Glomerular endothelial cell (primary cell): ENCODE measurements around the gene SYN1. TPM values are rescaled to one million over a fixed set of nuclear protein-coding genes. Genes with fewer than 3 reads are reported as not detected.

Experiments
- DNase-seq: peaks from one replicate; pipeline ENCODE4 v3.0.0-alpha.2; 2011; ENCODE audit warnings: low read depth, low spot score; ENCODE audit errors: extremely low read depth
- total RNA-seq: library from RNA; depleted of rRNA; stranded (reverse); fragments of >200 nt; gene quantifications from 2 replicates; pipeline ENCODE4 v1.2.3, GENCODE V29; 2015

The SYN1 gene
- total RNA-seq, 1 donor from 2014 or later: 0.88 TPM

DNA sequence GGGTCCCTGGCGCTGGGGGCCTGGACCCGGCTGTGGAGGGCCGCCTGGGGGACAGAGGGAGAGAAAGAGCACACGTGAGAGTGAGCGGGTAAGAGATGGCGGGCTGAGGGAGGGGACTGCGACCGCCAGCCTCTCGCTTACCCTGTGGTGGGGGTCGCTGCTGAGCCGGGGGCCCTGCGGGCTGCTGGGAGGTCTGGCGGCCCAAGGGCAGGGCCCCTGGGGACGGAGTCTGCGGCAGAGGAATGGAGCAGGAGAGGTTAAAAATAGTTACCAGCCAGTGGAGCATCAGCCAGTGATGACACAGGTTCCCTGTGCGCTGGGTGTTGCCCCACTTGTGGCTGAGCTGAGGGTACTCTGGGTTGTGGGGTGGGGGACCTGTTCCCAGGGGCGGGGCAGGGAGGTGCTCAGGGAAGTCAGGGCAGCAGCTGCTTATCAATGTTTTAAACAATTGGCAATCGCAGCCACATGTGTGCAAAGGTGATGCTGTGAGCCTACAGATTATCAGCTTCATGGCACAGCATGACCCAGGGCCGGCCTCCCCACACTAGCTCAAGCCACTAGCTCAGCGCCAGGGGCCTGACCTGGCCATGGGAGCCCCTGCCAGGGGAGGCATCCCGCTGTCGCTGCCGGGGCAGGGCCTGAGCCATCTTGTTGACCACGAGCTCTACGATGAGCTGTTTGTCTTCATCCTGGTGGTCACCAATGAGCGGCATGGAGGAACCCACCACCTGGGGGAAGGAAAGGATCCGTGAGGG lies 44.9 kb downstream of the SYN1 start:
- DNase-seq: no peak

DNA sequence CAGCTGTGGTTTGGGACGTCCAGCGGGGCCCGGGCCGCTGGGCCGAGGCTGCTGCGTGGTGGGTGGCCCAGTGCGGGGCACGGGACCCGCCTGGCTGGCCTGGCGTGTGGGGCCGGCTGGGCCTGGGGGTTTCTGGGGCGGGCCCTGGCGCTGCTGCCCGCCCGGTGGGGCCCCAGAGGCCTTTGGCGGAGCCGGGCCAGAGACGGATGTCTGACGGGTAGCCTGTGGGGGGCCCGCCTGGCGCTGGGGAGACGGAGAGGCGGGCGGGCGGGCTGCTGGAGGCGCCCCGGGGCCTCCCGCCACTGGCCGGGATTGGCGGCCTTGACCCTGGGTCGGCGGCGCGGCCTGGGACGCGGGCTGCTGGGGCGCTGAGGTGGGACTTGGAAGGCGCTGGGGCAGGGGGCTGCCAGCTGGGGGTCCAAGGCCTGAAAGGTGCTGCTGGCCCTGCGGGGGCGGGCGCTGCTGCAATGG lies 45.5 kb downstream of the SYN1 start:
- no peak for DNase-seq

DNA sequence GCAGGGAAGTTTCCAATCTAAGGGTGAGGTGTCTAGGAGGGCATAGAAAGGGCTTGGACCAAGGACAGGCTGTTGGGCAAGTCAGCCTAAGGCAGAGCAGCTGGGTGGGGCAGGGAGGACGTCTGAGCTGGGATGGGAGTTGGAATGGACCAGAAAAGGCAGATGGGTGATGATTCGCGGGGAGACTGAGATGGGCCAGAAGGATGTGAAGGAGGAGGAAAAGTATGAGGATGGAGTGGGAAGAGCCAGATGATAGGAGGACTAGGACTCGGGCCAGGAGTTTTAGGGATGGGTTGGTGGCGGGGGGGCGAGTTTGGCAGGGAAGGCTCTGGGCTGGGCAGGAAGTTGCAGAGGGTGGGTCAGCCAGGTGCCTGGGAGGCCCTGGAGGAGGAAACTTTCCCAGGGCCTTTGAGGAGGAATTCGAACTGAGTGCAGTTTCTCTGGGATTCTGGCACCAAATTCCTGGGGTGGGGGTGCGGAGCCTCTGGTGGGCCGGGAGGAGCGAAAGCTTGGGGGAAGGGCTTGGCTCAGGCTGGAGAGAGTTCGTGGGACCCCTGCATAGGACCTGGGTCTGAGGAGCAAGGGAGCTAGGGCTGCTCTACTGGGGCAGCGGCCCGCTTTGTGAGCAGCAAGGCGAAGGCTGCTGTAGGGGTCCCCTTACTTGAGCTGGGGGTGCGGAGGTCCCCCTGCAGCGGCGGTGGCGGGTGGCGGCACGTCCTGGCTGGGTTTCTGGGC lies 46.1 kb downstream of the SYN1 start:
- DNase-seq: no peak

DNA sequence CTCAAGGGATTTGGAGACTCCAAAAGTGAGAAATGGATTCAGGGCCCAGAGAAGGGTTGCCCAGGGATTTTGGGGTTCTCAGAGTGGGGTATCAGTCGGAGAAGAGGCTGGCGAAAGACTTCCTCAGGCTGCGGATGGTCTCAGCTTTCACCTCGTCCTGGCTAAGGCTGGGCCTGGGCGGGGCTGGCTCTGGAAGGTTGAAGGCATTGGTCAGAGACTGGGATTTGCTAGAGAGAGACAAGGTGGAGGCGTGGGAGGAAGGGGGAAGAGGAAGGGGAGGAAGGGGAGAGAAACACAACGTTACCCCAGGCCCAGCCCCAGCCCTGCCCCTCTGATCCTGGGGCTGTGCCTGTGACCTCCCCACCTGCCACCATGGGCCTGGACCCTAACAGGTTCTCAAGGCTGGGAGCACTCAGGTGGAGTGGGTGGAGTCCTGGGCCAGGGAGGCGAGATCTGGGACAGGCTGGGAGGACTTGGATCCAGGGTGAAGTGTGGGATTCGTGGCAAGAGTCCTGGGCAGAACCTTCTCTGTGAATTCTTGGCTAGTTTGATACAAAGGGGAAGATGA lies 46.8 kb downstream of the SYN1 start:
- no peak for DNase-seq

DNA sequence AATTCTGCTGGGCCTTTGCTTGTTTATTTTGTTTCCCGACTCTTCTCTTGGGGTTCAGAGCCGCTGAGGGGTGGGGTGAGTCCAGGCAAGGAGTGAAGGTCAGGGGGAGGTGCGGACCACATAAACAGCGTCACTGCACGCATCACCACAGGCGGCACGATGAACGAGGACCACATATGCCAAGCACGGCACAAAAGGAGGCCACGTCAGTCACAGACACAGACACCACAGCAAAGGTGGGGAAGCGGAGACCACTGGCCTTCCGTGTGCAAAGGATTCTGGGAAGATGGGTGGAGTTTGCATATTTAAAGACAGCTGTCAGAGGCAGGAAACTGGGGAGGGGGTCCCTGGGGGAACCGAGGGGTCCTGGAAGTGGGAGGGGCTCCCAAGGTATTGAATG lies 47.8 kb downstream of the SYN1 start:
- DNase-seq: no peak

DNA sequence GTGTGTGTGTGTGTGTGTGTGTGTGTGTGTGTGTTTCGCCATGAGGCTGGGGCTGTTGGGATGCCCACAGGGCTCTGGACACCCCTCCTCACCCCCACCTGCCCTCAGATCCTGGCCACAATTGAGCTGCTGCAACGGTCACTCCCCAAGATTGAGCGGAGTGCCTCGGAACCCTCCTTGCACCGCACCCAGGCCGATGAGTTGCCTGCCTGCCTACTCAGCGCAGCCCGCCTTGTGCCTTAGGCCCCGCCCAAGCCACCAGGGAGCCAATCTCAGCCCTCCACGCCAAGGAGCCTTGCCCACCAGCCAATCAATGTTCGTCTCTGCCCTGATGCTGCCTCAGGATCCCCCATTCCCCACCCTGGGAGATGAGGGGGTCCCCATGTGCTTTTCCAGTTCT lies 48.4 kb downstream of the SYN1 start:
- DNase-seq: no peak

DNA sequence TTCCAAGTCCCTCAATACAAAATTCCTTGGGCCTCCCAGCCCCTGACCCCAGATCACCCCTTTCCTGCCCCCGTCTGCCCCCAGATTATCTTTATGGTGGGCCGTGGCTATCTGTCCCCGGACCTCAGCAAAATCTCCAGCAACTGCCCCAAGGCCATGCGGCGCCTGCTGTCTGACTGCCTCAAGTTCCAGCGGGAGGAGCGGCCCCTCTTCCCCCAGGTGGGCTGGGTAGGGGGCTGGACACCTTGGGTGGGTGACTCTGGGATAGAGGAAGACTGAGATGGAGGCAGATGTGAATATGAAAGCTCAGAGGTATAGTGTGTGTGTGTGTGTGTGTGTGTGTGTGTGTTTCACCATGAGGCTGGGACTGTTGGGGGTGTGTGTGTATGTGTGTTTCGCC lies 48.9 kb downstream of the SYN1 start:
- DNase-seq: no peak

DNA sequence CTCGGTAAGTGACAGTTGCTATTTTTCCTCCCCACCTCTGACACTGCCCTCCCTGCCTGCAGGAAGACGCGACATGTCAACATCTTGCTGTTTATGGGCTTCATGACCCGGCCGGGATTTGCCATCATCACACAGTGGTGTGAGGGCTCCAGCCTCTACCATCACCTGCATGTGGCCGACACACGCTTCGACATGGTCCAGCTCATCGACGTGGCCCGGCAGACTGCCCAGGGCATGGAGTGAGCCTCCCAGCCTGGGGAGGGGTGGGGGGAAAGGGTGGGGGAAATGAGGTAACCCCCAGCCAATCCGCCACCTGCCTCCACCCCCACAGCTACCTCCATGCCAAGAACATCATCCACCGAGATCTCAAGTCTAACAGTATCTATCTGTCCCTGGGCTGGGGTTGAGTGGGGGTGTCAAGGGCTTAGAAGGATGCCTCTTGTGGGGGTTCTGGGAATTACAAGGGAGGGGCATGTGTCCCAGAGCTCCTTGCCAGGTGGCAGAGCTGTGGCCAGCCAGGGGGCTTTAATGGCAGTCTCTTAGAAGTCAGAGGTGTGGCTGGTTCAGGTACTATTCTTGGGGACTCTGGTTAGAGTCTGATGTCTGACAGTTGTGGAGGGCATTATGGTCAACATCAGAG lies 50.9 kb downstream of the SYN1 start:
- DNase-seq: no peak

DNA sequence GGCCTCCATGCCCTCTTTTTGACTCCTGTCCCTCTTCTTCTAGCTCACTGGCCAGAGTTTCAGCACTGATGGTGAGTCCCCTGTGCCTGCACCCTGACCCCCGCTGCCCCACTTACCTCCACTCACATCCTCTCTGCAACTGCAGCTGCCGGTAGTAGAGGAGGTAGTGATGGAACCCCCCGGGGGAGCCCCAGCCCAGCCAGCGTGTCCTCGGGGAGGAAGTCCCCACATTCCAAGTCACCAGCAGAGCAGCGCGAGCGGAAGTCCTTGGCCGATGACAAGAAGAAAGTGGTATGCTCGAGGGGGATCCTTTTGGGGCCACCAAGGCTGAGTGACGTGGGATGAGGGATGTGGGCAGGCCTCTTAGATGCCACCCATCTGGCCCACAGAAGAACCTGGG lies 52.8 kb downstream of the SYN1 start:
- no peak for DNase-seq

DNA sequence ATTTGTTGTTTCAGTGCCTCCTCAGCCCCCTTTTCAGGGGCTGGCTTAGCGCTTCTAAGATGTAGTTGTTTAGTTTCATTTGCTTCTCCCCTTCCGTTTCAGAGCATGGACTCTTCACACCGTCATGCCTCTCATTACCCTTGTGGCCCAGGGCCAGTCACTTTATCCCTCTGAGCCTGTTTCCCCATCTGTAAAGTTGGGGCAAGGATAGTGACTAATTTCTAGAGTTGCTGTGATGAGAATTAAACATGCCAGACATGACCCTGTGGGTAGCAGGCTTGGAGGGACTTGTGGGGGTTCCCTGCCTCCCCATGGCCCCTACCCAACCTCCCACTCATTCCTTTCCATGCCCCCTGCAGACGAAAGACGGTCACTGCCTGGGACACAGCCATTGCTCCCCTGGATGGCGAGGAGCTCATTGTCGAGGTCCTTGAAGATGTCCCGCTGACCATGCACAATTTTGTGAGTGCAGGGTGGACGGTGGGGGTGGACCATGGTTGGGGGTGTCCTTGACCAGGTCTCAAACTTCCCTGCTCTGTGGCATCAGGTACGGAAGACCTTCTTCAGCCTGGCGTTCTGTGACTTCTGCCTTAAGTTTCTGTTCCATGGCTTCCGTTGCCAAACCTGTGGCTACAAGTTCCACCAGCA lies 55.1 kb downstream of the SYN1 start:
- DNase-seq: no peak

DNA sequence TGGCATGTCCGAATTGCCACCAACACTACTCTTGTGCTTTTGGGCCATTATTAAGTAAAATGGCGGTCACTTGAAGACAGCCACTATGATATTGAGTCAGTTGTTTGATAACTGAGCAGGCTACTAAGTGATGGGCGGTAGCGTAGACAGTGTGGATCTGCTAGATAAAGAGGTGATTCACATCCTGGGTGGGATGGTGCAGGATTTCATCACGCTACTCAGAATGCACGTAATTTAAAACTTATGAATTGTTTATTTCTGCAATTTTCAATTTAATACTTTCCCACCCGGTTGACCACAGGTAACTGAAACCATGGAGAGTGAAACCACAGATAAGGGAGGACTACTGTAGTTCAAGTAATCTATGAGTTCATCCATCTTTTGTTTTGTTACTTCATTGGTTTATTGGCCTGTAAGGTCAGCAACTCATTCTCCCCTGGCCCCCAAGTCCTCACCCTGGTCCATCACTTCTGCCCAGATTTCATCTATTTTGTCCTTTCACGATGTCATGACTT lies 55.8 kb downstream of the SYN1 start:
- no peak for DNase-seq

DNA sequence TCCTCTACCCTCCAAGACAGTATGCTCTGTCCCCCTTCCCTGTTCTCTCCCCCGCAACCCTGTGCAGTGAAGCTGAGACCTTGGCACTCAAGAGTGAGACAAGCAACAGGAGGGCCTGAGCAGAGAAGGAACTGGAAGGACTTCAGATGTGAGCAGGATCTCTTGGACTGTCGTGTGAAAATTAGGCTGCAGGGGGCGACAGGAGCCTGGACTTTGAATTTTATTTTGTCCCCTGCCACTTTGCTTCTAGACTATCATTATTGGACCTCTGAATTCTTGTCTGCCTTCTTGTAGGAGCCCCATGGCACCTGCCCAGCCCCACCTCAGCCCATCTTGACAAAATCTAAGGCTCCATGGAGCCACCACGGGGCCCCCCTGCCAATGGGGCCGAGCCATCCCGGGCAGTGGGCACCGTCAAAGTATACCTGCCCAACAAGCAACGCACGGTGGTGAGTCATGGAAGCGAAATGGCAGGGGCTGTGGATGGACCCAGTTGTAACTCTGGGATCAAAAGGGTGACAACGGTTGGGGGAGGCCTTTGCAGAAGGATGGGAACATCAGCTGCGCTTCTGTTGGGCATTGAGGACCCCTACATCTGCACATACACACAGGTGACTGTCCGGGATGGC lies 56.9 kb downstream of the SYN1 start:
- no peak for DNase-seq

DNA sequence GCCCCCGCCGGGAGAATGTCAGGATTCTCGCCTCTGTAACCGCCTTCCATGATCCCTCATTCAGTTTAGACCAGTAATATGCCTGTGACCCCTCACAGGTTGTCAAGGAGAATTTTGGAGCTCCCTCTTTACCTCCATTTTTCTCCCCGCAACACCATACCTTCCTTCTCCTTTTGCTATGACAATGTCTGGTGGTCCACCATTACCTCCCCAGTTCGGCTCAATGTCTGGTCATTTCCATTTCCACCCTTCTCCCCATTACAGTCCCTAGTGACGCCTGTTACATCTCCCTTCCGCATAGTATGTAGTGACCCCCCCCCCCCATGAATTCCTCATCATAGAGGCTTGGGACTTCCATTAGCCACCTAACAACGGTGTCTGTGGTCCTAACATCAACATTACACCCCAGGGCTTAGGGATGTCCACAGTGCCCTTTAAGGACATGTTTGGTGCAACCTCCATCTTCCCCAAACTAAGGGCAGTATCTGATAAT lies 58.0 kb downstream of the SYN1 start:
- no peak for DNase-seq

DNA sequence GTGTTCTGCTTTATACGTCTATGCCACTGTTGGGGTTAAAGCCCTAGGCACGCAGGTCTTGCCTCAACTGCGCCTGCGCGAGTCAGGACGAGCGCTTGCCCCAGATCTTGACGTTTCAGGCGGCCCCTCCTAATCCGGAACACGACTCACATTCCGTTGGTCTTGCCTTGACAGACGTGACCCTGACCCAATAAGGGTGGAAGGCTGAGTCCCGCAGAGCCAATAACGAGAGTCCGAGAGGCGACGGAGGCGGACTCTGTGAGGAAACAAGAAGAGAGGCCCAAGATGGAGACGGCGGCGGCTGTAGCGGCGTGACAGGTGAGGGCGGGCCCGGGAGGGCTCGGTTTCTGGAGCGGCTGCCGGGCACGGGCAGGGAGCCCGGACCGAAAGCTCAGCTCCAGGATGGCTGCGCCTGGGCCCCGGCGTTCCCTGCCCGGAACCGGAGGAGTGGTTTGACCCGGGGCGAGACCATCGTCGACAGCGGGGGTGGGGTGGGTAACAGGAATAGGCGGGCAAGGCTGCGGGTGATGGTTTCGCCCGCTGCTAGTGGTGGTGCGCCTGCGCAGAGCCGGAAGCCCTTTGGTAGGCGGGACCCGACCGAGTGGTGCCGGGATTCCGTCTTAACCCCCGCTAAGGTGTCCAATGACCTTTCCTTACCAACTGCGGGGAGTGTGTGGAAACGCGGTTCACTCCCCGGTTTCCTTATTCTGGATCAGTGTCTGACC lies 58.6 kb downstream of the SYN1 start, which contains the start of gene ARAF:
Gene ARAF, plus strand, starts transcription at position 272 of the 725 bp plus-strand sequence. CDS start 1,763 bp downstream, outside the sequence.
- peak; percentile 93 for DNase-seq

DNA sequence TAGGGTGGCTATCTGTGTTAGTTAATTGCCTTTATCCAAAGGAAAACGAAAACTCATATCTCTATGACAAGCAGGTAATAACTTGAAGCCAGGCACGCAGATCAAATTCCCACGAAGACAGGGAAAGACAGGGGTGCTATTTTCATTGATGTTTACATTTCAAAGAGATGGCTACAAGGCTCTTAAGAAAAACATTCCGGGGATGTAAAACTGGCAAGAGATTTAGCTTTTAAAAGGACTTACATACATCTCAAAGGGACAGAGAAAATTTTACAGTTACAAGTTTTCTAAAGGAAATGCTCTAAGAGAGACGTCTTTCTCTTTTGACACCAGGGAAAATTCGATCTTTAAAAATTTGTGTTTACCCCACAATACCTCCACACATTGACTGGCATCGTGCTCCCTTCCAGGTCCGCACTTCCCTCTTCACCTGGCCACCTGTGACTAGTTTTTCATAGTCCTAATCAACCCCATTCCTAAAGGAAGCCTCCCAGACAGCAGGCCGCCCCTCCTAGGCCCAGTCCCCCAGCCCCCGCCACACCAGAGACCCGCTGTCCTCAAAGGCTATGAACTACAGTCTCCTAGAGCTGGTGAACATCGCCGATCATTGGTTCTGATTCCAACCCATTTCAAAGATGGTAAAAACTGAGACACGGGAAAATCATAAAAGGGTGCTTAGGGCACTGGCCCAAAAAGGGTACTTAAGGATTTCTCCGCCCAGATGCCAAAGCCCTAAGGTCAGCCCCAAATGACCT lies 59.3 kb downstream of the SYN1 start:
- DNase-seq: no peak

DNA sequence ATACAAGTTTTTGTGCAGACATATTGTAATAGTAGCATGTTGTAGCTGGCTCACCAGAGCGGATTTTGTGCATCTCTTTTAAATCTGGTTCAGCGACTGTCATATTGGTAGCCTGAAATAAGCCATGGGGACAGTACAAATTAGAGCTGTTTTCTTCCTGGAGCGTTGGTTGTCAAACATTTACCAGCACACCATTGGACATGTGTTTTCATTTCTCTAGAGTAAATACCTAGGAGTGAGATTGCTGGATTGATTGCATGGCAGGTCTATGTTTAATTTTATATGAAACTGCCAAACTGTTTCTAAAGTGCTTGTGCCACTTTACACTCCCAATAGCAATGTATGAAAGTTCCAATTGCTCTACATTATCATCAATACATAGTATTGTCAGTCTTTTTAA lies 61.2 kb downstream of the SYN1 start:
- no peak for DNase-seq

DNA sequence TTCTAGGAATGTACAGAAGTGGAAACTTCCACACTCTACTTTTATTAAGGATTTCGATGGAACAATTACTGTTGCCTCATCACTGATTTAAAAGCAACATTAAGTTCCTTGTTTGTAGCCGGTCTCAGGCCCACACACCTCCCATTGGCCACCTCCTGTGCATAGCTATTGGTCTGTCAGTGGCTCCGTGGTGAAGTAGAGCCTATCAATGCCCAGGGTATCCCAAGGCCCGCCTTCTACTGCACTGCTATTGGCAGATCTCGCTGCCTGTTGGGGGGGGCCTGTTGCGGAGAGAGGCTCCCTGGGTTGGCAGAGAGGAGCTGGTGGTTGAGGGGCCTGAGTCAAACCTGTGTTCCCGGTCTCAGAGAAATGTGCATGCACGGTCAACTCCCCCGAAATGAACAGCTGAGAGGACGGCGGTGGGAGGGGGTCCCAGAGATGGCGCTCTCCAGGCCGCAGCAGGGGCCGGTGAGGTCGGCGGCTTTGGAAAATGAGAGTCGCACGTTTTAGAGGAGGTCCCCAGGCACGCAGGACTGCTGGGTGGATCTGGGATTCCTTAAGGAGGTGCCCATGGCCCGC lies 63.5 kb downstream of the SYN1 start:
- DNase-seq: peak; percentile 48

DNA sequence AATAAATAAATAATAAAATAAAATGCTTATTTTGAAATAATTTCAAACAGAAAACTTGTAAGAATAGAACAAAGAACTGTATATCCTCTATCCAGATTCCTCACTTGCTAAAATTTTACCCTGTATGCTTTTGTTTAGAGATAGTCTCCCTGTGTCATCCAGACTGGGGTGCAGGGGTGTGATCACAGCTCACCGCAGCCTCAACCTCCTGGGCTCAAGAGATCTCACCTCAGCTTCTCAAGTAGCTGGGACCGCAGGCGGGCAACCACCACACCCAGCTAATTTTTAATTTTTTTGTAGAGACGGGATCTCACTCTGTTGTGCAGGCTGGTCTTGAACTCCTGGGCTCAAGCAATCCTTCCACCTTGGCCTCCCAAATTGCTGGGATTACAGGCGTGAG lies 76.2 kb downstream of the SYN1 start:
- DNase-seq: no peak
